HepG2 (cell line): Measurements from ENCODE around the gene CYSTM1. TPM values are rescaled to one million over a fixed set of nuclear protein-coding genes. Genes with fewer than 3 reads are reported as not detected.
A peak's percentile ranks its signal among the peaks of the same experiment; 100 is the strongest.

ENCODE experiments used
- JDP2 ChIP-seq: sonication (generic); formaldehyde crosslinking; IDR thresholded peaks from 2 replicates; pipeline ENCODE4 v1.8.1; 2022; ENCODE audit warnings: missing genetic modification reagents, borderline replicate concordance
- KAT2B ChIP-seq: fragments of 150-350 bp; IDR thresholded peaks from 2 replicates; pipeline ENCODE4 v1.6.1; 2014; ENCODE audit warnings: low read depth, low read length, borderline replicate concordance
- ZFP36L2 ChIP-seq: sonication (generic); formaldehyde crosslinking; IDR thresholded peaks from 2 replicates; pipeline ENCODE4 v1.4.0; 2020; ENCODE audit warnings: missing genetic modification reagents
- ZNF589 ChIP-seq: sonication (generic); formaldehyde crosslinking; conservative IDR thresholded peaks from 2 replicates; pipeline ENCODE4 v1.8.0; 2022; ENCODE audit warnings: mild to moderate bottlenecking, moderate library complexity, missing genetic modification reagents
- ZNF788 ChIP-seq: sonication (generic); formaldehyde crosslinking; IDR thresholded peaks from 2 replicates; pipeline ENCODE4 v1.5.0; 2020; ENCODE audit warnings: mild to moderate bottlenecking, missing genetic modification reagents, borderline replicate concordance
- polyA plus RNA-seq, 8 experiments: library from polyadenylated mRNA; depleted of rRNA in 3 of 8; stranded (reverse) in 7 of 8; unstranded in 1 of 8; fragments of >200 nt; fragmentation: Illumina TruSeq in 4 of 8; extraction: Trizol in 4 of 8; gene quantifications; 2 replicates each; pipeline versions ENCODE4 v1.2.1 to v1.2.3, GENCODE V29; 2011 to 2016; ENCODE audit warnings: low read depth in 4 of 8, missing spikeins in 1 of 8, mixed read lengths in 1 of 8; ENCODE audit not compliant: insufficient read depth in 1 of 8
- total RNA-seq, 5 experiments: library from RNA; depleted of rRNA; stranded (reverse); fragments of >200 nt; fragmentation: Illumina TruSeq; extraction: Trizol; gene quantifications; 2 replicates each; pipeline ENCODE4 v1.2.3, GENCODE V29; 2016; ENCODE audit warnings: low read depth in 1 of 5
- TF ChIP-seq, protein P1 (sequence below), 2 experiments: IDR thresholded peaks; 2 replicates each; pipeline ENCODE4 v1.6.1; 2011 to 2012; ENCODE audit warnings: low read length in 2 of 2, borderline replicate concordance in 1 of 2, low read depth in 1 of 2, mild to moderate bottlenecking in 1 of 2, moderate library complexity in 1 of 2
- TF ChIP-seq, protein P2 (sequence below): sonication (generic); formaldehyde crosslinking; IDR thresholded peaks from 2 replicates; pipeline ENCODE4 v1.4.0; 2020; ENCODE audit warnings: mild to moderate bottlenecking, missing genetic modification reagents
- TF ChIP-seq, protein P3 (sequence below): sonication (generic); formaldehyde crosslinking; conservative IDR thresholded peaks from 2 replicates; pipeline ENCODE4 v1.4.0; 2020; ENCODE audit warnings: missing genetic modification reagents
- TF ChIP-seq, protein P4 (sequence below): sonication (generic); formaldehyde crosslinking; IDR thresholded peaks from 2 replicates; pipeline ENCODE4 v1.5.0; 2020; ENCODE audit warnings: missing genetic modification reagents
- TF ChIP-seq, protein P5 (sequence below): sonication (generic); formaldehyde crosslinking; IDR thresholded peaks from 2 replicates; pipeline ENCODE4 v1.4.0; 2020; ENCODE audit warnings: missing genetic modification reagents, borderline replicate concordance
- TF ChIP-seq, protein P6 (sequence below): sonication (generic); formaldehyde crosslinking; IDR thresholded peaks from 2 replicates; pipeline ENCODE4 v1.4.0; 2020; ENCODE audit warnings: low read depth, mild to moderate bottlenecking, missing genetic modification reagents
- TF ChIP-seq, protein P7 (sequence below): sonication (generic); formaldehyde crosslinking; IDR thresholded peaks from 2 replicates; pipeline ENCODE4 v1.4.0; 2020; ENCODE audit warnings: mild to moderate bottlenecking, missing genetic modification reagents
- TF ChIP-seq, protein P8 (sequence below): sonication (generic); formaldehyde crosslinking; conservative IDR thresholded peaks from 2 replicates; pipeline ENCODE4 v1.8.1; 2023; ENCODE audit warnings: missing genetic modification reagents

Gene CYSTM1
- total and polyA plus RNA-seq, 2 of the 13 experiments (the other 11 are each of a cell fraction or from before 2014, with no cell fraction given), result 40.0 to 73.4 TPM

DNA sequence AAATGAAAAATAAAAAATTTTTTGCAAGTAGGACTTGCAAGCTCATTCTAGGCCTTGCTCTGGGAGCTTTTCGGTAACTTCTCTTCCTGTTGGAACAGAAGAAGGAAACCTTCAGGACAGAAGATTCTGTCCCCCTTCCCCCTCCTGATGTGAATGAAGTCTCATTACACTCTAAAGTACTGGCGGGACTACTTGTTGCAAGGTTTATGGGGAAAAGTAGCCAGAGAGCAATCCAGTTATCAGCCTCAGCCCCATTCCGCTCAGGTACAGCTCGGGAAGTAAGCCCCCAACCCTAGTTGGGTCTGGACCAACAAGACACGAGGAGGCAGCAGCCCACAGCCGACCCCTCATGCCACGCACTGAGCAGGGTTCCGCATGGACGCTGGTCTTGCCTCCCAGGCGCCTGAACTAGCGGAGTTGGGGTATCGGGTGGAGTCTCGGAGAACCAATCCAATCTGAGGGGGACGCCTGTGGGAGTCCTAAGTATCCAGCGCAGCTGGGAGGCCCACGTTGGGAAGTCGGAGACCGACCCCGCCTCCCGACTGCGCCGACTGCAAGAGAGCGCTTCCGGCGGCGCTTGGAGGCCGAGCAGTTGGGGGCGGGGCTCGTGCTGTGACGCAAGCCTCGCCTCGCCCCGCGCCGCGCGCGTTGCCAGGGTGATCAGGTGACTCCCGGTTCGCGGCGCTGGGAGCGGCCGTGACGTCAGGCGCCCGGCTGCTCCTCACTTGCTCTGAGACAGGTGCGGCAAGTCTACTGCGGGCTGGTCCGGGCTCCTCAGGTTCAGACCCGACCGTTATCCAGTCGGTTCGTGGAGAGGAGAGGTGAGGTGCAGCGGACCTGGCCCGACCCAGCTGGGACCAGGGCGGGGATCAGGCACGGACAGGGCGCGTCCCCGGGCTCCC, at the start of gene CYSTM1 (continued):
- TF ChIP-seq, protein P1, sequence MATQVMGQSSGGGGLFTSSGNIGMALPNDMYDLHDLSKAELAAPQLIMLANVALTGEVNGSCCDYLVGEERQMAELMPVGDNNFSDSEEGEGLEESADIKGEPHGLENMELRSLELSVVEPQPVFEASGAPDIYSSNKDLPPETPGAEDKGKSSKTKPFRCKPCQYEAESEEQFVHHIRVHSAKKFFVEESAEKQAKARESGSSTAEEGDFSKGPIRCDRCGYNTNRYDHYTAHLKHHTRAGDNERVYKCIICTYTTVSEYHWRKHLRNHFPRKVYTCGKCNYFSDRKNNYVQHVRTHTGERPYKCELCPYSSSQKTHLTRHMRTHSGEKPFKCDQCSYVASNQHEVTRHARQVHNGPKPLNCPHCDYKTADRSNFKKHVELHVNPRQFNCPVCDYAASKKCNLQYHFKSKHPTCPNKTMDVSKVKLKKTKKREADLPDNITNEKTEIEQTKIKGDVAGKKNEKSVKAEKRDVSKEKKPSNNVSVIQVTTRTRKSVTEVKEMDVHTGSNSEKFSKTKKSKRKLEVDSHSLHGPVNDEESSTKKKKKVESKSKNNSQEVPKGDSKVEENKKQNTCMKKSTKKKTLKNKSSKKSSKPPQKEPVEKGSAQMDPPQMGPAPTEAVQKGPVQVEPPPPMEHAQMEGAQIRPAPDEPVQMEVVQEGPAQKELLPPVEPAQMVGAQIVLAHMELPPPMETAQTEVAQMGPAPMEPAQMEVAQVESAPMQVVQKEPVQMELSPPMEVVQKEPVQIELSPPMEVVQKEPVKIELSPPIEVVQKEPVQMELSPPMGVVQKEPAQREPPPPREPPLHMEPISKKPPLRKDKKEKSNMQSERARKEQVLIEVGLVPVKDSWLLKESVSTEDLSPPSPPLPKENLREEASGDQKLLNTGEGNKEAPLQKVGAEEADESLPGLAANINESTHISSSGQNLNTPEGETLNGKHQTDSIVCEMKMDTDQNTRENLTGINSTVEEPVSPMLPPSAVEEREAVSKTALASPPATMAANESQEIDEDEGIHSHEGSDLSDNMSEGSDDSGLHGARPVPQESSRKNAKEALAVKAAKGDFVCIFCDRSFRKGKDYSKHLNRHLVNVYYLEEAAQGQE (IDR thresholded peaks at IDR 0.05; ENCODE audit: borderline replicate concordance in 1 of 2, low read depth in 1 of 2, low read length in 2 of 2), result no peak
- TF ChIP-seq, protein P2, sequence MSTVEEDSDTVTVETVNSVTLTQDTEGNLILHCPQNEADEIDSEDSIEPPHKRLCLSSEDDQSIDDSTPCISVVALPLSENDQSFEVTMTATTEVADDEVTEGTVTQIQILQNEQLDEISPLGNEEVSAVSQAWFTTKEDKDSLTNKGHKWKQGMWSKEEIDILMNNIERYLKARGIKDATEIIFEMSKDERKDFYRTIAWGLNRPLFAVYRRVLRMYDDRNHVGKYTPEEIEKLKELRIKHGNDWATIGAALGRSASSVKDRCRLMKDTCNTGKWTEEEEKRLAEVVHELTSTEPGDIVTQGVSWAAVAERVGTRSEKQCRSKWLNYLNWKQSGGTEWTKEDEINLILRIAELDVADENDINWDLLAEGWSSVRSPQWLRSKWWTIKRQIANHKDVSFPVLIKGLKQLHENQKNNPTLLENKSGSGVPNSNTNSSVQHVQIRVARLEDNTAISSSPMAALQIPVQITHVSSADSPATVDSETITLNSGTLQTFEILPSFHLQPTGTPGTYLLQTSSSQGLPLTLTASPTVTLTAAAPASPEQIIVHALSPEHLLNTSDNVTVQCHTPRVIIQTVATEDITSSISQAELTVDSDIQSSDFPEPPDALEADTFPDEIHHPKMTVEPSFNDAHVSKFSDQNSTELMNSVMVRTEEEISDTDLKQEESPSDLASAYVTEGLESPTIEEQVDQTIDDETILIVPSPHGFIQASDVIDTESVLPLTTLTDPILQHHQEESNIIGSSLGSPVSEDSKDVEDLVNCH (CRISPR knock-in tag), result no peak
- TF ChIP-seq KAT2B (no peak), ZNF788 (CRISPR knock-in tag) (peak; percentile 60; the same call in 1 of the 2 replicates), JDP2 (CRISPR knock-in tag) (no peak), ZNF589 (CRISPR knock-in tag) (peak; percentile 21; the same call in 1 of the 2 replicates), ZFP36L2 (CRISPR knock-in tag) (no peak)
- TF ChIP-seq, protein P3, sequence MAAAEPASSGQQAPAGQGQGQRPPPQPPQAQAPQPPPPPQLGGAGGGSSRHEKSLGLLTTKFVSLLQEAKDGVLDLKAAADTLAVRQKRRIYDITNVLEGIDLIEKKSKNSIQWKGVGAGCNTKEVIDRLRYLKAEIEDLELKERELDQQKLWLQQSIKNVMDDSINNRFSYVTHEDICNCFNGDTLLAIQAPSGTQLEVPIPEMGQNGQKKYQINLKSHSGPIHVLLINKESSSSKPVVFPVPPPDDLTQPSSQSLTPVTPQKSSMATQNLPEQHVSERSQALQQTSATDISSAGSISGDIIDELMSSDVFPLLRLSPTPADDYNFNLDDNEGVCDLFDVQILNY (CRISPR knock-in tag), result peak; percentile 83
- TF ChIP-seq, protein P4, sequence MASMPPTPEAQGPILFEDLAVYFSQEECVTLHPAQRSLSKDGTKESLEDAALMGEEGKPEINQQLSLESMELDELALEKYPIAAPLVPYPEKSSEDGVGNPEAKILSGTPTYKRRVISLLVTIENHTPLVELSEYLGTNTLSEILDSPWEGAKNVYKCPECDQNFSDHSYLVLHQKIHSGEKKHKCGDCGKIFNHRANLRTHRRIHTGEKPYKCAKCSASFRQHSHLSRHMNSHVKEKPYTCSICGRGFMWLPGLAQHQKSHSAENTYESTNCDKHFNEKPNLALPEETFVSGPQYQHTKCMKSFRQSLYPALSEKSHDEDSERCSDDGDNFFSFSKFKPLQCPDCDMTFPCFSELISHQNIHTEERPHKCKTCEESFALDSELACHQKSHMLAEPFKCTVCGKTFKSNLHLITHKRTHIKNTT, result no peak
- TF ChIP-seq, protein P5, sequence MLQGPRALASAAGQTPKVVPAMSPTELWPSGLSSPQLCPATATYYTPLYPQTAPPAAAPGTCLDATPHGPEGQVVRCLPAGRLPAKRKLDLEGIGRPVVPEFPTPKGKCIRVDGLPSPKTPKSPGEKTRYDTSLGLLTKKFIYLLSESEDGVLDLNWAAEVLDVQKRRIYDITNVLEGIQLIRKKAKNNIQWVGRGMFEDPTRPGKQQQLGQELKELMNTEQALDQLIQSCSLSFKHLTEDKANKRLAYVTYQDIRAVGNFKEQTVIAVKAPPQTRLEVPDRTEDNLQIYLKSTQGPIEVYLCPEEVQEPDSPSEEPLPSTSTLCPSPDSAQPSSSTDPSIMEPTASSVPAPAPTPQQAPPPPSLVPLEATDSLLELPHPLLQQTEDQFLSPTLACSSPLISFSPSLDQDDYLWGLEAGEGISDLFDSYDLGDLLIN (CRISPR knock-in tag), result no peak
- TF ChIP-seq, protein P6, sequence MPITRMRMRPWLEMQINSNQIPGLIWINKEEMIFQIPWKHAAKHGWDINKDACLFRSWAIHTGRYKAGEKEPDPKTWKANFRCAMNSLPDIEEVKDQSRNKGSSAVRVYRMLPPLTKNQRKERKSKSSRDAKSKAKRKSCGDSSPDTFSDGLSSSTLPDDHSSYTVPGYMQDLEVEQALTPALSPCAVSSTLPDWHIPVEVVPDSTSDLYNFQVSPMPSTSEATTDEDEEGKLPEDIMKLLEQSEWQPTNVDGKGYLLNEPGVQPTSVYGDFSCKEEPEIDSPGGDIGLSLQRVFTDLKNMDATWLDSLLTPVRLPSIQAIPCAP, result no peak
- TF ChIP-seq, protein P7, sequence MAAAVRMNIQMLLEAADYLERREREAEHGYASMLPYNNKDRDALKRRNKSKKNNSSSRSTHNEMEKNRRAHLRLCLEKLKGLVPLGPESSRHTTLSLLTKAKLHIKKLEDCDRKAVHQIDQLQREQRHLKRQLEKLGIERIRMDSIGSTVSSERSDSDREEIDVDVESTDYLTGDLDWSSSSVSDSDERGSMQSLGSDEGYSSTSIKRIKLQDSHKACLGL (CRISPR knock-in tag), result peak; percentile 55; the same call in 1 of the 2 replicates
- TF ChIP-seq, protein P8, sequence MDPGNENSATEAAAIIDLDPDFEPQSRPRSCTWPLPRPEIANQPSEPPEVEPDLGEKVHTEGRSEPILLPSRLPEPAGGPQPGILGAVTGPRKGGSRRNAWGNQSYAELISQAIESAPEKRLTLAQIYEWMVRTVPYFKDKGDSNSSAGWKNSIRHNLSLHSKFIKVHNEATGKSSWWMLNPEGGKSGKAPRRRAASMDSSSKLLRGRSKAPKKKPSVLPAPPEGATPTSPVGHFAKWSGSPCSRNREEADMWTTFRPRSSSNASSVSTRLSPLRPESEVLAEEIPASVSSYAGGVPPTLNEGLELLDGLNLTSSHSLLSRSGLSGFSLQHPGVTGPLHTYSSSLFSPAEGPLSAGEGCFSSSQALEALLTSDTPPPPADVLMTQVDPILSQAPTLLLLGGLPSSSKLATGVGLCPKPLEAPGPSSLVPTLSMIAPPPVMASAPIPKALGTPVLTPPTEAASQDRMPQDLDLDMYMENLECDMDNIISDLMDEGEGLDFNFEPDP (CRISPR knock-in tag), result no peak
